OCI-LY7 (cell line): ENCODE measurements around the gene P3H2. TPM values are rescaled to one million over a fixed set of nuclear protein-coding genes. Genes with fewer than 3 reads are reported as not detected.

Source experiments
- BruUV-seq: library from RNA; stranded (reverse); fragments of 400-500 nt; replicated peaks from 2 replicates; lab custom pipeline; 2021; lab: Mats Ljungman, UMichigan
- CTCF ChIA-PET: fragments of 300-600 bp; sonication (Branson Sonifier 250); formaldehyde crosslinking; loops from one replicate; lab custom pipeline; 2022; ENCODE audit warnings: antibody characterized with exemption; ENCODE audit not compliant: unreplicated experiment; lab: Charles Lee
- POLR2A ChIA-PET: fragments of 300-600 bp; sonication (Branson Sonifier 250); formaldehyde crosslinking; loops from one replicate; lab custom pipeline; 2022; ENCODE audit warnings: antibody characterized with exemption; lab: Charles Lee
- DNase-seq: peaks from one replicate; pipeline ENCODE4 v3.0.0-alpha.2; 2015; ENCODE audit warnings: low spot score
- H2AFZ ChIP-seq: fragments of 200-600 bp; sonication (generic), shearing (Covaris generic); 2 replicates; pipeline ENCODE4 v1.6.1; 2014; ENCODE audit warnings: mild to moderate bottlenecking, antibody characterized with exemption, low read length, moderate library complexity
- H3K27ac ChIP-seq: fragments of 200-600 bp; sonication (generic); 2 replicates; pipeline ENCODE4 v1.5.1; 2014; ENCODE audit warnings: mixed run types, low read depth, mild to moderate bottlenecking, moderate library complexity, low read length, inconsistent platforms; ENCODE audit not compliant: poor library complexity, severe bottlenecking
- H3K36me3 ChIP-seq: fragments of 200-600 bp; sonication (generic); 2 replicates; pipeline ENCODE4 v1.6.1; 2014; ENCODE audit warnings: mild to moderate bottlenecking, antibody characterized with exemption, low read length, moderate library complexity, mixed read lengths; ENCODE audit not compliant: insufficient read depth
- H3K4me1 ChIP-seq: fragments of 200-600 bp; sonication (generic); 2 replicates; pipeline ENCODE4 v1.5.1; 2014; ENCODE audit warnings: mild to moderate bottlenecking, low read length; ENCODE audit not compliant: insufficient read depth, poor library complexity, severe bottlenecking
- H3K4me2 ChIP-seq: fragments of 200-600 bp; sonication (generic); 2 replicates; pipeline ENCODE4 v1.6.1; 2014; ENCODE audit warnings: mild to moderate bottlenecking, low read length
- H3K4me3 ChIP-seq: fragments of 200-600 bp; sonication (generic); 2 replicates; pipeline ENCODE4 v1.5.1; 2014; ENCODE audit warnings: mild to moderate bottlenecking, low read depth, low read length; ENCODE audit not compliant: poor library complexity, severe bottlenecking
- H3K79me2 ChIP-seq: fragments of 200-600 bp; sonication (generic); 2 replicates; pipeline ENCODE4 v1.6.1; 2016; ENCODE audit warnings: low read depth, mild to moderate bottlenecking, low read length, moderate library complexity, mixed read lengths; ENCODE audit not compliant: insufficient read depth
- H3K9me2 ChIP-seq: fragments of 200-600 bp; sonication (generic); 2 replicates; pipeline ENCODE4 v1.6.1; 2016; ENCODE audit warnings: mild to moderate bottlenecking, low read length, mixed read lengths; ENCODE audit not compliant: insufficient read depth
- H3K9me3 ChIP-seq: fragments of 200-600 bp; sonication (generic); 2 replicates; pipeline ENCODE4 v1.6.1; 2014; ENCODE audit warnings: mild to moderate bottlenecking, mixed run types, low read length, mixed read lengths
- H4K20me1 ChIP-seq: fragments of 200-600 bp; sonication (generic); 2 replicates; pipeline ENCODE4 v1.6.1; 2014; ENCODE audit warnings: mild to moderate bottlenecking, antibody characterized with exemption, low read length, moderate library complexity, mixed read lengths; ENCODE audit not compliant: insufficient read depth
- EZH2phosphoT487 ChIP-seq: fragments of 200-600 bp; sonication (generic); IDR thresholded peaks from 2 replicates; pipeline ENCODE4 v1.6.1; 2018; ENCODE audit warnings: low read depth, borderline replicate concordance, mild to moderate bottlenecking, mixed run types, antibody characterized with exemption, low read length, moderate library complexity, mixed read lengths
- intact Hi-C: fragments of 100-400 bp; cut with micrococcal nuclease; formaldehyde crosslinking; loops from one replicate; pipeline ENCODE4 v1.10.0; 2022; ENCODE audit not compliant: unreplicated experiment
- total RNA-seq, 2 experiments: library from RNA; depleted of rRNA in 1 of 2; stranded (reverse); fragments of >200 nt in 1 of 2; shearing (Covaris generic) in 1 of 2; gene quantifications; 2 replicates each; pipeline ENCODE4 v1.2.3, GENCODE V29; 2014 to 2022
- TF ChIP-seq, protein P1 (sequence below): fragments of 200-600 bp; sonication (generic); conservative IDR thresholded peaks from 2 replicates; pipeline ENCODE4 v1.5.1; 2014; ENCODE audit warnings: mild to moderate bottlenecking, antibody characterized with exemption, low read length, moderate library complexity, mixed read lengths

The P3H2 gene
- total RNA-seq, 2 experiments from 2014 or later: not detected

DNA sequence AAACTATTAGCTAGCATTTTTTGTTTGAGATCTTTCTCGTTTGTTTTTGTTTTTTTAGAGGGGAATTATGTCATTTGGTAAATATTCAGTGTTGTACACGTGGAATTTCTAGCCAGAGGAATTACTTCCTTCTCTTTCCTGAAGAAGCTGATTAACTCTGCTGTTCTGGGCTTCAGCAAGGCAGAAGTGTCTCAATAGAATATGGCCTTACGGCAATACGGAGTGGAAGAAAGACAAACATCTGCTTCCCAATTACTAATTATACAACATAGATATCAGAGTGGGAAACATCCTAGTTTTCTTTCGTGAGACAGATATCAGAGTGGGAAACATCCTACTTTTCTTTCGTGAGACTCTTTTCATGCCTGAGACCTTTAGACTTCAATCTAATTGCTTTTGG, 11.9 kb downstream of the P3H2 start:
- Histone ChIP-seq H4K20me1 (no peaks in the 10 kb centered on the region), H3K9me2 (no peaks in the 10 kb centered on the region), H2AFZ (no peak overlapping the region), H3K4me1 (no peaks in the 10 kb centered on the region), H3K4me2 (no peak overlapping the region), H3K4me3 (no peak overlapping the region), H3K9me3 (no peaks in the 10 kb centered on the region), H3K36me3 (no peaks in the 10 kb centered on the region), H3K79me2 (no peaks in the 10 kb centered on the region), H3K27ac (no peak overlapping the region)
- no peak for DNase-seq
- TF ChIP-seq, protein P1, sequence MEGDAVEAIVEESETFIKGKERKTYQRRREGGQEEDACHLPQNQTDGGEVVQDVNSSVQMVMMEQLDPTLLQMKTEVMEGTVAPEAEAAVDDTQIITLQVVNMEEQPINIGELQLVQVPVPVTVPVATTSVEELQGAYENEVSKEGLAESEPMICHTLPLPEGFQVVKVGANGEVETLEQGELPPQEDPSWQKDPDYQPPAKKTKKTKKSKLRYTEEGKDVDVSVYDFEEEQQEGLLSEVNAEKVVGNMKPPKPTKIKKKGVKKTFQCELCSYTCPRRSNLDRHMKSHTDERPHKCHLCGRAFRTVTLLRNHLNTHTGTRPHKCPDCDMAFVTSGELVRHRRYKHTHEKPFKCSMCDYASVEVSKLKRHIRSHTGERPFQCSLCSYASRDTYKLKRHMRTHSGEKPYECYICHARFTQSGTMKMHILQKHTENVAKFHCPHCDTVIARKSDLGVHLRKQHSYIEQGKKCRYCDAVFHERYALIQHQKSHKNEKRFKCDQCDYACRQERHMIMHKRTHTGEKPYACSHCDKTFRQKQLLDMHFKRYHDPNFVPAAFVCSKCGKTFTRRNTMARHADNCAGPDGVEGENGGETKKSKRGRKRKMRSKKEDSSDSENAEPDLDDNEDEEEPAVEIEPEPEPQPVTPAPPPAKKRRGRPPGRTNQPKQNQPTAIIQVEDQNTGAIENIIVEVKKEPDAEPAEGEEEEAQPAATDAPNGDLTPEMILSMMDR: no peak
- TF ChIP-seq EZH2phosphoT487: no peak
- POLR2A ChIA-PET: no interaction called here
- intact Hi-C loops: no loop called here
- BruUV-seq: no TSS peak
- CTCF ChIA-PET: no interaction called here

DNA sequence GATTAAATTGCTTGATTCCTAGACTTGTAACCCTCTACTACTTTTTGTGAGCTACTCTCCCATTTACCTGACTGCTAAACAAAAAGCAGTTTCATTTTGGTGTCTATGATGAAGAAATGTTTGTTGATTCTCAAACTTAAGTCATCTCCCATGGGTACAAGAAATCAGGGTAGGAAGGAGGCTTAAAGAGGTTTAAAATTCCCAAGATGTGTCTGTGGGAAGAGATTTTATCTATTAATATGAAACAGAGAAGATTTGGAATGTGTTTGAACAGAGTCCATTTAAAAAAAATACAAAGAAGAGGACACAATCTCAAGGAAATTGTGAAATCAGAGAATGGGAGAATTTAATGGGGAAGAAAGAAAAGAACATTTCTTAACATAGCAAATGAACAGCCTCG, 14.8 kb downstream of the P3H2 start:
- Histone ChIP-seq H3K27ac (no peak overlapping the region), H2AFZ (no peak overlapping the region), H3K9me3 (no peaks in the 10 kb centered on the region), H3K79me2 (no peaks in the 10 kb centered on the region), H4K20me1 (no peaks in the 10 kb centered on the region), H3K4me3 (no peak overlapping the region), H3K4me2 (no peak overlapping the region), H3K4me1 (no peaks in the 10 kb centered on the region), H3K9me2 (no peaks in the 10 kb centered on the region), H3K36me3 (no peaks in the 10 kb centered on the region)
- ChIA-PET CTCF (no interaction called here), POLR2A (interaction anchor here (1.5 kb wide), 1 partner anchor 9 kb away, joined by 3 read pairs; no protein-coding TSS in a partner anchor)
- BruUV-seq: no TSS peak
- DNase-seq: no peak
- TF ChIP-seq, protein P1: no peak
- TF ChIP-seq EZH2phosphoT487: no peak
- intact Hi-C loops: no loop called here

DNA sequence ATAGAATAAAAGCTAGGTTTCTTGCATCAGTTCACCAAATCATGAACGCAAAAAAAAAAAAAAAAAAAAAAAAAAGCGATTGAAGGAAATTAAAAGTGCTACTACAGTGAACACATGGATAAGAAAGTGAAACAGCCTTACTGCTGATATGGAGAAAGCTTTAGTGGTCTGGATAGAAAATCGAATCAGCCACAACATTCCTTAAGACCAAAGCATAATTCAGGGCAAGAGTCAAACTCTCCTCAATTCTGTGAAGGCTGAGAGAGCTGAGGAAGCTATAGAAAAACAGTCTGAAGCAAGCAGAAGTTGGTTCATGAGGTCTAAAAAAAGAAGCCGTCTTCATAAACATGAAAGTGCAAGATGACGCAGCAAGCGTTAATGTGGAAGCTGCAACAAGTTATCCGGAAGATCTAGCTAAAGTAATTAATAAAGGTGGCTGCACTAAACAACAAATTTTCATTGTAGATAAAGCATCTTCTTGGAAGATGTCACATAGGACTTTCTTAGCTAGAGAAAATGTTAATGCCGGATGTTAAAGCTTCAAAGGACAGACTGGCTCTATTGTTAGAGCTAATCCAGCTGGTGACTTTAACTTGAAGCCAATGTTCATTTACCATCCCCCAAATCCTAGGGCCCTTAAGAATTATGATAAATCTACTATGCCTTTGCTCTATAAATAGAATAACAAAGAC, 19.2 kb downstream of the P3H2 start:
- CTCF ChIA-PET: no interaction called here
- no peak for DNase-seq
- H3K36me3 ChIP-seq: no peaks in the 10 kb centered on the region
- no peak overlapping the region for H3K4me3 ChIP-seq
- no peaks in the 10 kb centered on the region for H3K79me2 ChIP-seq
- no peak overlapping the region for H2AFZ ChIP-seq
- no peak overlapping the region for H3K27ac ChIP-seq
- intact Hi-C loops: no loop called here
- no TSS peak for BruUV-seq
- no peaks in the 10 kb centered on the region for H4K20me1 ChIP-seq
- H3K9me3 ChIP-seq: no peaks in the 10 kb centered on the region
- H3K4me2 ChIP-seq: no peak overlapping the region
- H3K4me1 ChIP-seq: no peaks in the 10 kb centered on the region
- TF ChIP-seq, protein P1: no peak
- no peak for TF ChIP-seq EZH2phosphoT487
- H3K9me2 ChIP-seq: no peaks in the 10 kb centered on the region
- POLR2A ChIA-PET: interaction anchor here (0.6 kb wide), 3 partner anchors 89 to 1609 kb away, joined by 3 to 4 read pairs (median 3); no protein-coding TSS in a partner anchor
